Activated CD8-positive, alpha-beta memory T cell treated with anti-CD3 and anti-CD28 coated beads for 36 hours (primary cell): ENCODE measurements around the gene PODXL2. TPM values are rescaled to one million over a fixed set of nuclear protein-coding genes. Genes with fewer than 3 reads are reported as not detected.
"Not testable (repeated sequence)": the region's sequence is repeated elsewhere in the genome, so short reads cannot be mapped to it uniquely, and the experiment has no call there.

Experiments
- CTCF ChIA-PET: fragments of 350-600 bp; sonication (Branson Sonifier 250); formaldehyde crosslinking; loops from one replicate; lab custom pipeline; 2021; ENCODE audit warnings: antibody characterized with exemption; lab: Charles Lee
- POLR2A ChIA-PET: fragments of 350-600 bp; sonication (Branson Sonifier 250); formaldehyde crosslinking; loops from one replicate; lab custom pipeline; 2021; ENCODE audit warnings: antibody characterized with exemption; lab: Charles Lee
- total RNA-seq, 2 experiments: library from RNA; stranded (reverse); gene quantifications; one replicate each; pipeline ENCODE4 v1.2.3, GENCODE V29; 2021

PODXL2 gene
- total RNA-seq, 2 experiments from 2014 or later = 1.5 to 1.7 TPM

GRCh38 chr3:127647166-127647844, 18.3 kb downstream of the PODXL2 start:
- POLR2A ChIA-PET = interaction anchor here (0.5 kb wide), 1 partner anchor 34 kb away, joined by 4 read pairs; no protein-coding TSS in a partner anchor
- CTCF ChIA-PET = interaction anchor here (0.5 to 0.6 kb wide), 2 partner anchors 49 to 1652 kb away, joined by 3 to 4 read pairs; no protein-coding TSS in a partner anchor

- POLR2A ChIA-PET = no interaction called here
Observed at GRCh38 chr3:127647845-127648204, 18.8 kb downstream of the PODXL2 start.

GRCh38 chr3:127650236-127650635, 21.3 kb downstream of the PODXL2 start:
- ChIA-PET CTCF (no interaction called here), POLR2A (no interaction called here)

More at GRCh38 chr3:127647845-127648204, 18.8 kb downstream of the PODXL2 start:
- CTCF ChIA-PET = interaction anchor here (0.5 kb wide), 1 partner anchor 1651 kb away, joined by 4 read pairs; no protein-coding TSS in a partner anchor

- POLR2A ChIA-PET = no interaction called here
- CTCF ChIA-PET = interaction anchor here (0.5 to 1.3 kb wide), 3 partner anchors 39 to 64 kb away, joined by 3 to 4 read pairs (median 3); no protein-coding TSS in a partner anchor
Observed at GRCh38 chr3:127651516-127652172, 22.7 kb downstream of the PODXL2 start.

DNA sequence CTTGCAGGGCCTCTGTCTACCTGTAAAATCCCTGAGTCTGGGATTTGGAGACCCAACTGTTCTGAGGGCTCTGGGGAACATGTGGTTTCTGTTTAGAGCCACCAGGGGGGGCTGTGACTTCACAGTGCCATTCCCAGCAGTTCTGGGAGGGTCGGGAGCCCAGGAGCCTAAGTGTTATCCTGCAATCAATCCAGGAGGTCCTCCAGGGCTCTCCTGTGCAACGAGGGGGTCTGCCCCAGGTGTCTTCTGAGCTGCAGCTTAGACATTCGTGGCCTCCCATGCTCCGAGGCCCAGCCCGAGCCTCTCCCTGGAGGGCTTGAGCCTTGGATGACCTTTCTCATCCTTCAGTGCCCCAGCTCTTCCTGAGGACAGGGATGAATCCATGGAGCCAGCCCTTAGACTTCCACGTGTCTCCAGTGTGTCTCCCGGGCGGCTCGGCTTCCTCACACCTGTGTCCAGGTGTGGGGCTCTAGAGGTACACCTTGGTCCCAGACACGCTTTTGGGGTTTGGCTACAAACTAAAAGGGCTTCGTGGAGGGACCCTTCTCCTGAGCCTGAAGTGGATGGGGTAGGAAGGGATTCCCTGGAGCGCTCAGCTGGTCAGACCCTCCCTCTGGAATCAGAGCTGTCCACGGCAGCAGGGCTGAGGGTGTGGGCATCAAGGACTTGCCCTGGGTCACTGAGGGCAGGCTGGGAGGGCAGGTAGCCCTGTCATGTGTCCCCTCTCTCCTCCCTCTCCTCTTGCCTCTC, 23.4 kb downstream of the PODXL2 start:
- ChIA-PET POLR2A (no interaction called here), CTCF (interaction anchor here (0.6 to 1.3 kb wide), 4 partner anchors 19 to 364 kb away, joined by 3 to 4 read pairs (median 3); no protein-coding TSS in a partner anchor)

DNA sequence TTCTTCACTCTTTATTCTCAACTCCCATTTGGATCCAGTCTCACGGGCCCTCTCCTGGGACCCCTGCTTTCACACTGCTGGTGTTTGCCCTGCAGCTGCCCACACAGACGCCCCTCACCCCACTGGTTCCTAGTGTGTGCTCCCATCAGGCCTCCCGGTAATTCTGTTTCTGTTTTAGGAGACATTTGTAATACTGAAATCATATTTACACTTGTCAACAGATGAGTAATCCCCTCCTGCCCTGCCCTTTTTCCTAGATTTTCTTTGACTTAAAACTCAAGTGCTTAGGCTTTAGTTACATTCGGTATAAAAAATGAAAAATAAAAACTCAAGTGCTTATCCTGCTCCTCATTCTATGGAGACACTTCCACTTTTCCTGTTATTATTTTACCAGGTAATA, 25.4 kb downstream of the PODXL2 start:
- POLR2A ChIA-PET = no interaction called here
- CTCF ChIA-PET = no interaction called here

DNA sequence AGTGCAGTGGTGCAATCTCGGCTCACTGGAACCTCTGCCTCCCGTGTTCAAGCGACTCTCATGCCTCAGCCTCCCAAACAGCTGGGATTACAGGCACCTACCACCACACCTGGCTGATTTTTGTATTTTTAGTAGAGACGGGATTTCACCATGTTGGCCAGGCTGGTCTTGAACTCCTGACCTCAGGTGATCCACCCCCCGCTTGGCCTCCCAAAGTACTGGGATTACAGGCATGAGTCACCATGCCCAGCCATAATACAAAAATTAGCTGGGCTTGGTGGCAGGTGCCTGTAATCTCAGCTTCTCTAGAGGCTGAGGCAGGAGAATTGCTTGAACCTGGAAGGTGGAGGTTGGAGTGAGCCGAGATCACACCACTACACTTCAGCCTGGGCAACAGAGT, 26.0 kb downstream of the PODXL2 start:
- POLR2A ChIA-PET = not testable (repeated sequence)

DNA sequence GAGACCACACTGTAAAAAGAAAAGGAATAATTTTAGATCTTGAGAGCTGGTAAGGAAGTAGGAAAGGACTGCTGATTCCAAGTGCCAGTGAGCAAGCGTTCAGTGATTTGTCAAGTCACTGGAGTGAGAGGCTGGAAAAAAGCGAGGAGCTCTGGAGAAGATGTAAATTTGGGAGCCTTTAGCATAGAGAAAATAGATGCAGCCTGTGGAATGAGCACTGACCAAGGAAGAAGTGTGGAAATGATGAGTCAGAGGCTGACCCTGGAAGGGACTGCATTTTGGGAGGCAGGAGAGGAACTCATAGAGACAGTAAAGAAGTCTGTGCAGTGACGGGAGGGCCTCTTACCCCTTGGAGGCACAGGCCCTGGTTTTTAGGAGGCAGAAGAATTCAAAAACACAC, 26.7 kb downstream of the PODXL2 start:
- POLR2A ChIA-PET = no interaction called here
- CTCF ChIA-PET = no interaction called here

More for the DNA sequence above, 26.0 kb downstream of the PODXL2 start:
- CTCF ChIA-PET = not testable (repeated sequence)

DNA sequence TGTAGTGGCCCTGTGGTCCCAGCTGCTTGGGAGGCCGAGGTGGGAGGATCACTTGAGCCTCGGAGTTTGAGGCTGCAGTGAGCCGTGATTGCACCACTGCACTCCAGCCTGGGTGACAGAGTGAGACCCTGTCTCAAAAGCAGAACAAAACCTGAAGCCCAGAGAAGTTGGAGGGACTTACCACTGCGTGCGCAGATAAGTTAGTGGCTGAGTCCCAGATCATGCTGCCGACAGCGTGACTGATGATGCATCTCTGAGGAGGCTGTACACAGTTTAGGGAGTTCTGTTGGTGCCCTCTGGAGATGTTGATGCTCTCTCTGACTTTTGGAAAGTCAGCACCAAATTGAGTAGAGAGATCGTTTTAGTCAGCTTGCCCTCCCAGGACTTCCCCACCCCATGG, 27.9 kb downstream of the PODXL2 start:
- ChIA-PET POLR2A (no interaction called here), CTCF (no interaction called here)

- CTCF ChIA-PET = no interaction called here
- POLR2A ChIA-PET = no interaction called here
Observed at GRCh38 chr3:127658234-127658633, 29.2 kb downstream of the PODXL2 start.

DNA sequence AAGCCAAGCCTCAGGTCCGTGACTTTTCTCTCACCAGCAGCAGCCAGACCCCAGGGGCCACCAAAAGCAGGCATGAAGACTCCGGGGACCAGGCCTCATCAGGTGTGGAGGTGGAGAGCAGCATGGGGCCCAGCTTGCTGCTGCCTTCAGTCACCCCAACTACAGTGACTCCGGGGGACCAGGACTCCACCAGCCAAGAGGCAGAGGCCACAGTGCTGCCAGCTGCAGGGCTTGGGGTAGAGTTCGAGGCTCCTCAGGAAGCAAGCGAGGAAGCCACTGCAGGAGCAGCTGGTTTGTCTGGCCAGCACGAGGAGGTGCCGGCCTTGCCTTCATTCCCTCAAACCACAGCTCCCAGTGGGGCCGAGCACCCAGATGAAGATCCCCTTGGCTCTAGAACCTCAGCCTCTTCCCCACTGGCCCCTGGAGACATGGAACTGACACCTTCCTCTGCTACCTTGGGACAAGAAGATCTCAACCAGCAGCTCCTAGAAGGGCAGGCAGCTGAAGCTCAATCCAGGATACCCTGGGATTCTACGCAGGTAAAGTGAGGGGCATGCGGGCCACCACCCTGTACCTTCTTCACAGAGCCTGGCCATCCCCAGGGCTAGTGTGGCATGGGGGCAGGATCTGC, 31.8 kb downstream of the PODXL2 start:
- ChIA-PET CTCF (no interaction called here), POLR2A (no interaction called here)

- ChIA-PET POLR2A (no interaction called here), CTCF (interaction anchor here (0.9 kb wide), 1 partner anchor 18 kb away, joined by 3 read pairs; no protein-coding TSS in a partner anchor)
Observed at GRCh38 chr3:127661600-127661999, 32.6 kb downstream of the PODXL2 start.

- POLR2A ChIA-PET = no interaction called here
- CTCF ChIA-PET = interaction anchor here (0.9 kb wide), 1 partner anchor 17 kb away, joined by 3 read pairs; no protein-coding TSS in a partner anchor
Observed at GRCh38 chr3:127662001-127662469, 33.0 kb downstream of the PODXL2 start.

- CTCF ChIA-PET = no interaction called here
- POLR2A ChIA-PET = interaction anchor here (0.5 kb wide), 1 partner anchor 51 kb away, joined by 8 read pairs; no protein-coding TSS in a partner anchor
Observed at GRCh38 chr3:127663151-127663550, 34.2 kb downstream of the PODXL2 start.

DNA sequence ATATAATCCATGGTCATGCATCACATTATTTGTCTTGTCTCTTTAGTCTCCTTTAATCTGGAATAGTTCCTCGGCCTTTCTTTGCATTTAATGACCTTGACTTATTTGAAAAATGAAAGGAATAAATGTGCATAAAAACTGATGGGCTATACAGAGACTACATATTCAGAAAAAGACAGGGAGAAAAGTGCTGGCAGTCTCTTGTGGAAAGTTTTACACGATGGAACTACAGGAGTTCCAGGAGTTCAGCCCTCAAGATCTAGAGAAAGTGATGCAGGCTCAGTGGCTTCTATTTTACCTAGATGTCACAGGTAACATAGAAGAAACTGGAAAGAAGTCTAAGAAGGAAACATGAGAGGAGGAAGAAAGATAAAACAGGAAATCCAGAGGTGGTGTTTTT, 36.2 kb downstream of the PODXL2 start:
- CTCF ChIA-PET = no interaction called here
- POLR2A ChIA-PET = no interaction called here

DNA sequence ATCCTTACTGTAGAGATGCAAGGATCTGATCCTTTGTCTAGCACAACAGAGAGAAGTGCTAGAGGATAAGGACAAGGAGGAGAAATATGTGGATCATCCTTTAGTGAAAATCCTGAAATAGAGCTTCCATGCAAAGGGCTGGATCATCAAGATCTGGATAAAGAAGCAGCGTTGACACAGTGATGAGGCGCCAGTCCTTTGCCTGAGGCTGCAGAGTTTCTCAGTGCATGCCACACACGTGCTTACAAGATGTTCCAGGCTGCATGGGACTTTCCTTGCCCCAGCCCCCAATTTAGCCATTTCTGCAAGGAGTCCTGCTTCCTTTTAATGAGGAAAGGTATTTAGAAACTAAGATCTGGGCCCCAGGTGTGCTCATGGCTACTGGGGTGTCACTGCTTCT, 36.6 kb downstream of the PODXL2 start:
- ChIA-PET CTCF (no interaction called here), POLR2A (no interaction called here)

GRCh38 chr3:127666676-127667075, 37.7 kb downstream of the PODXL2 start:
- CTCF ChIA-PET = no interaction called here
- POLR2A ChIA-PET = no interaction called here

- ChIA-PET CTCF (no interaction called here), POLR2A (no interaction called here)
Observed at GRCh38 chr3:127667119-127667681, 38.2 kb downstream of the PODXL2 start.

DNA sequence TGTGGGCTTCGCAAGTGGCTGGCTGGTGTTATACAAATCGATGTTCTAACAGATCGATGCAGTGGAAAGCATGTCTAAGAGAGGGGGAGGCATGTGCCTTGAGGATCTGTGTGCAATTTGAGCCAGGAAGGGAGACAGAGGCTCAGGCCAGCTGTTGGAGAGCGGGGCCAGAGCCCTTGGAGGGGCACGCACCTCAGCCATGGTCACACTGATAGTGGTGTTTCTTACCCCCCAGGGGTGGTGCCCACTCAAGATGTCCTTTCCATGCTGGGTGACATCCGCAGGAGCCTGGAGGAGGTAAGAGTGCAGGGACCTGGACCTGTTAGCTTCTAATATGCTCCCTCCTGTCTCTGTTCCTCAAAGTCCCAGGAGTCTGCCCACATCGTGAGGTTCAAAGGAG, 39.9 kb downstream of the PODXL2 start:
- CTCF ChIA-PET = no interaction called here
- POLR2A ChIA-PET = no interaction called here
